ENCODE measurements around the gene WNT7A.
A peak's percentile ranks its signal among the peaks of the same experiment; 100 is the strongest.

DNA sequence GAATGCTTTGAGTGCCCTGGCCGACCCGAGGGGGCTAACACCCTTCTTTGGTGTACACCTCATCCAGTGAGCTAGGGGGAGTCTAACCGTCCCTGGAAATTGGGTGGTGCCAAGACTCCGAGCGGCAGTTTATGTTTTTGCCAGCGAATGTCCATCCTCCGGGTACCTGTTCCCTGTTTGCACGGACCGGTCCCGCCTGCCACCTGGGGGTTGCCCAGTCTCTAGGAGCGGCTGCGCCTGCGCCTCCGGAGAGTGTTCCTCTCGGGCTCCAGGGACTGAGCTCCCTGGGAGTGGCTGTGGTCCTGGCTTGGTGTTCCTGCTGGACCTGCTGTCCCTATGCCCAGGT is 913 bp upstream of the WNT7A start:
- TF ChIP-seq, protein P1, sequence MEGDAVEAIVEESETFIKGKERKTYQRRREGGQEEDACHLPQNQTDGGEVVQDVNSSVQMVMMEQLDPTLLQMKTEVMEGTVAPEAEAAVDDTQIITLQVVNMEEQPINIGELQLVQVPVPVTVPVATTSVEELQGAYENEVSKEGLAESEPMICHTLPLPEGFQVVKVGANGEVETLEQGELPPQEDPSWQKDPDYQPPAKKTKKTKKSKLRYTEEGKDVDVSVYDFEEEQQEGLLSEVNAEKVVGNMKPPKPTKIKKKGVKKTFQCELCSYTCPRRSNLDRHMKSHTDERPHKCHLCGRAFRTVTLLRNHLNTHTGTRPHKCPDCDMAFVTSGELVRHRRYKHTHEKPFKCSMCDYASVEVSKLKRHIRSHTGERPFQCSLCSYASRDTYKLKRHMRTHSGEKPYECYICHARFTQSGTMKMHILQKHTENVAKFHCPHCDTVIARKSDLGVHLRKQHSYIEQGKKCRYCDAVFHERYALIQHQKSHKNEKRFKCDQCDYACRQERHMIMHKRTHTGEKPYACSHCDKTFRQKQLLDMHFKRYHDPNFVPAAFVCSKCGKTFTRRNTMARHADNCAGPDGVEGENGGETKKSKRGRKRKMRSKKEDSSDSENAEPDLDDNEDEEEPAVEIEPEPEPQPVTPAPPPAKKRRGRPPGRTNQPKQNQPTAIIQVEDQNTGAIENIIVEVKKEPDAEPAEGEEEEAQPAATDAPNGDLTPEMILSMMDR (IDR thresholded peaks at IDR 0.05), result peak in 2 of 7 experiments; percentile 5 to 26
- TF ChIP-seq POLR2A (IDR thresholded peaks at IDR 0.05), result no peak
